Muscle of back (tissue), 13 donors: ENCODE data around the gene ZNF57. TPM values are rescaled to one million over a fixed set of nuclear protein-coding genes. Genes with fewer than 3 reads are reported as not detected.
A peak's percentile ranks its signal among the peaks of the same experiment; 100 is the strongest.
"Not testable (repeated sequence)": the region's sequence is repeated elsewhere in the genome, so short reads cannot be mapped to it uniquely, and the experiment has no call there.

Source experiments
- DNase-seq, 3 donors: peaks; one replicate each; pipeline versions ENCODE4 v3.0.0 to v3.0.0-alpha.2; 2013
- long read RNA-seq, 9 donors: transcript quantifications; one replicate each; lab custom pipeline, GENCODE V29; 2026
- polyA plus RNA-seq, 10 donors: library from polyadenylated mRNA; unstranded; fragments of 120-200 nt; gene quantifications; one replicate each; pipeline ENCODE4 v1.2.1, GENCODE V29; 2013; ENCODE audit not compliant: insufficient read length in 10 of 10

The ZNF57 gene
- 1 to 10 TPM; 2.2 to 4.9 (median 3.0) TPM for polyA plus RNA-seq
- long read RNA-seq, donor 1 = 0 reads
- long read RNA-seq, donor 2, partial matches to known transcripts = 0 of 2 reads
- long read RNA-seq, donor 2, other reads (novel, unspliced or antisense) = 0 of 2 reads
- long read RNA-seq, donor 3 = 0 reads
- long read RNA-seq, donor 4, partial matches to known transcripts = 0 of 1 reads
- long read RNA-seq, donor 4, other reads (novel, unspliced or antisense) = 0 of 1 reads
- long read RNA-seq, donor 5, partial matches to known transcripts = 0 of 2 reads
- long read RNA-seq, donor 5, other reads (novel, unspliced or antisense) = 0 of 2 reads
- long read RNA-seq, donor 6 = 0 reads
- long read RNA-seq, donor 7 = 0 reads
- long read RNA-seq, donor 8, partial matches to known transcripts = 0 of 1 reads
- long read RNA-seq, donor 8, other reads (novel, unspliced or antisense) = 0 of 1 reads
- long read RNA-seq, donor 9 = 0 reads

DNA sequence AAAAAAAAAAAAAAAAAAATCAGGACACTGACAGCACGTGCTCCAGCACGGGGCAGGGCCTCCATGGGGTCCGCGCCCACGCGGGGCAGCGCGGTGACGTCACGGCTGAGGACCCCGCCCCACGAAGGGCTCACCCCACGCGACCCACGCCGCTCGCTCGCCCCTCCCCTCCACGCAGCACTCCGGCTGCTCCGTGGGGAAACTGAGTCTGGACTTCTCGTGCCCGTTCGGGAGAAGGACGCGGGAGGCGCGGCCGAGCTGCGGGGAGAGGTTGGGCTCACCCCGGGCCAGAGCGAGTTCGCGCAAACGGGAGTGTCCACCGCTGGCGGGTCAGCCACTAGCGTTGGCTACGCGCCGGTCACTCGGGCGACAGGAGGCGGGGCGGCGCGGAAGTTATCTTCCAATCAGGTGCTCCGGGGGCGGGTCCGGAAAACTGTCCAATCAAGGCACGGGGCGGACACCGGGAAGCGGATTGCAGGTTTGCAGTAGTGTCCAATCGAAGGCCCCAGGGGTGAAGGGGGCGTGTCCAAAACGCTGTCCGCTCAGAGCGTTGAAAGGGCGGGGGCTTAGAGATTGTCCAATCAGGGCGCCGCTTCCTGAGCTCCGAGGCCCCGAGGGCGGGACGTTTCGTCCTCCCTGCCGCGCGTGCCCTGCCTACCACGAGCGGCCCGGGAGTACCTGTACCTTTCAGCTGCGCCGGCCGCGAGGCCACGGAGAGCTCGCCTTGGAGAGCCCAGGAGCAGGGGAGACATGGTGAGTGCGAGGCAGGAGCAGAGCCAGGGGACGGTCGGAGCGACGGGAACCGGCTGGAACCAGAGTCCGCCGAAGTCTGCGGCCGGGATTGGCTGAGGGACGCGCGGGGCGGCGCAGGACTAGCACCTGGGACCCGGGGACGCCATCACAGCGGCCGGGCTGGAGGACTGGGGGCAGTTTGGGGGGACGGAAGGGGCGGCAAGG lies at the start of gene ZNF57:
TSS of gene ZNF57 (plus strand) at position 633 of the 957 bp plus-strand sequence. CDS start at position 751, 118 bp downstream.
- DNase-seq = peak; percentile 99 to 100 (median 99)

DNA sequence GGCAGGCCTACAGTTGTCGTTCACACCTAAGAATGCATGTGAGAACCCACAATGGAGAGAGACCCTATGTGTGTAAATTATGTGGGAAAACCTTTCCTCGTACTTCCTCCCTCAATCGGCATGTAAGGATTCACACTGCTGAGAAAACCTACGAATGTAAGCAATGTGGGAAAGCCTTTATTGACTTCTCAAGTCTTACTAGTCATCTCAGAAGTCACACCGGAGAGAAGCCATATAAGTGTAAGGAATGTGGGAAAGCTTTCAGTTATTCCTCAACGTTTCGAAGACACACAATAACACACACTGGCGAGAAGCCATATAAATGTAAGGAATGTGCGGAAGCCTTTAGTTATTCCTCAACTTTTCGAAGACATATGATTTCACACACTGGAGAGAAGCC lies 48.1 kb upstream of the ZNF57 start:
- no peak for DNase-seq

DNA sequence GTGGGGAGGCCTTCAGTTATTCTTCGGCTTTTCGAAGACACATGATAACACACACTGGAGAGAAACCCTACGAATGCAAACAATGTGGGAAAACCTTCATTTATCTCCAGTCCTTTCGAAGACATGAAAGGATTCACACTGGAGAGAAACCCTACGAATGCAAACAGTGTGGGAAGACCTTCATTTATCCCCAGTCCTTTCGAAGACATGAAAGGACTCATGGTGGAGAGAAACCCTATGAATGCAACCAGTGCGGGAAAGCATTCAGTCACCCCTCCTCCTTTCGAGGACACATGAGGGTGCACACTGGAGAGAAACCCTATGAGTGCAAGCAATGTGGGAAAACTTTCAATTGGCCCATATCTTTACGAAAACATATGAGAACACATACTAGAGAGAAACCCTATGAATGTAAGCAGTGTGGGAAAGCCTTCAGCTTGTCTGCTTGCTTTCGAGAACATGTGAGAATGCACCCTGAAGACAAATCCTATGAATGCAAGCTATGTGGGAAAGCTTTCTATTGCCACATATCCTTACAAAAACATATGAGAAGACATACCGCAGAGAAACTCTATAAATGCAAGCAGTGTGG lies 47.6 kb upstream of the ZNF57 start:
- DNase-seq = no peak

DNA sequence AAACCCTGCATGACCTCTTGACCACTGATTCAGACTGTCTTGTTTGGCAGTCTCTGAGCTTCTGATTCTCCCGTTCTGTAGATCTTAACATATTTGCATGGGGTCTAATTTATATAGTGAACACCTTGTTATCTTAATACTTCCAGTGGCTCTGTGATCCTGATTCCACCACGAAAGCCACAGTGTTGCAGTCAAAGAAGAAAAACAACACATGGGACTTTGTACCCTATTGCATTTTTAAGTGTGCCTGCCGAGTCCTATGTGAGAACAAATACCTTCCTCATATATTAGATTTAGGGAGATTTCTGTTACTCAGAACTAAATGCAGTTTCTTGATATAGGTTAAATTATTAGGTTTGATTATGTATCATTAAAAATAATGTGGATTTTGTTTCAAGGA lies 45.9 kb upstream of the ZNF57 start:
- no peak for DNase-seq

DNA sequence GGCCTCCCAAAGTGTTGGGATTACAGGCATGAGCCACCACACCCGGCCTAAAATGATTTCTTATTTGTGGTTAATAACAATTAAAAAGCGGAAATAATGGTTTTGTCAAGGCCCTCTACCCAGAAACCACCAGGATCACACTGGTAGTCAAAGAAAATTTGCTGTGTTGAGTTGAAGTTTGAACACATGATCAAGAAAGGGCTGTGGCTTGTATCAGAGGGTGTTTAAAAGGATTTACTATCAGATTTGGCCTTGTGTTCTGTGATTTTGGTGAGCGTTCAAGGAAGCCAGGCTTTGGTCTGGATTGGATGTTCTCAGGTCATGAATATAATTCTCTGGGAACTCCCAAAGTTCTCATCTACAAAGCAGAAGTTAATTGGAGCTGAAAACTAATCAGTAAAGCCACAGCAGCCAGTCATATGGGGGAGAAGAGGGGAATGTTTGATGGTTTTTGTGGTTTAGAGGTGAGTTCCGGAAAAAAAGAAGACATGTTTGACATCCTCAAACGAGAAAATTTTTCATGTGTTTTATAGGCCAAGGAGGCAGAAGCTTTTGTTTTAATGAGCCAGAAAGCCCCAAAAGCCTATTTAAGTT lies 44.2 kb upstream of the ZNF57 start:
- no peak for DNase-seq

DNA sequence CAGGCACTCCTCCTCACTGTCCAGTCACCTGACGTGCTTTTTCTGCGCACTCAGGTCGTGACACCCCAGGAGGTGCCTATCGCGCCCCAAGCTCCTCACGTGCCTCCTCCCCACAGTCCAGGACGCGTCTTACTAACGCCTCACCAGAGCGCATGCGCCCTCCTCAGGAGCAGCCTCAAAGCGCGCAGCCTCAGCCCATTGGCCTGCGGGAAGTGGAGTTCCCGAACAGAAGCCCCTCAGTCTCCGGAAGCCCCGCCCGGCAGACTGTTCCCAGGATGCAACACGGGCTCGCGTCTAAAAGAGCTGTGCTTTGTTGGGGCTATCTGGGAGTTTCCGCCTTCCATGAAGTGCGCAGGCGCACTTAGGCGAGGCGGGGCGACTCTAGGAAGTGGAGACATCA lies 41.9 kb upstream of the ZNF57 start:
- no peak for DNase-seq

DNA sequence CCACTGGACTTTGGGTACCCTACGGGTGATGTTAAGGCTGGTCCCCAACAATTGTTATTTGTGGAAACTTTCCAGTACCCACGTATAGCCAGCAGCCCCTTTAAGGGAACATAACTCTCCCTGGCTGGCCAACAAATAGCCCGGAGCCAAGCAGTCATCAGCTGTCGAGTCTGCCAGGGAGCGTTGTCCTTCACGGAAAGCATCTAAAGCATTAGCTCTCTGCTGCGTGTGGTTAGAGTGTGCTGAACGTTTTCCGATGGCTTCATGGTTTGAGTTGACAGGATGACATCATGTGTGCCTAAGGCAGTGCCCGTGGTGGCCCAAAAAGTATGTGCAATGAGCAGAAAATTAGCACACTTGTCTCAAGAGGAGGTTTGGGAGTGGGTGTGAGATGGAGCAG lies 36.9 kb upstream of the ZNF57 start:
- peak; percentile 24 to 49 (median 43) for DNase-seq

DNA sequence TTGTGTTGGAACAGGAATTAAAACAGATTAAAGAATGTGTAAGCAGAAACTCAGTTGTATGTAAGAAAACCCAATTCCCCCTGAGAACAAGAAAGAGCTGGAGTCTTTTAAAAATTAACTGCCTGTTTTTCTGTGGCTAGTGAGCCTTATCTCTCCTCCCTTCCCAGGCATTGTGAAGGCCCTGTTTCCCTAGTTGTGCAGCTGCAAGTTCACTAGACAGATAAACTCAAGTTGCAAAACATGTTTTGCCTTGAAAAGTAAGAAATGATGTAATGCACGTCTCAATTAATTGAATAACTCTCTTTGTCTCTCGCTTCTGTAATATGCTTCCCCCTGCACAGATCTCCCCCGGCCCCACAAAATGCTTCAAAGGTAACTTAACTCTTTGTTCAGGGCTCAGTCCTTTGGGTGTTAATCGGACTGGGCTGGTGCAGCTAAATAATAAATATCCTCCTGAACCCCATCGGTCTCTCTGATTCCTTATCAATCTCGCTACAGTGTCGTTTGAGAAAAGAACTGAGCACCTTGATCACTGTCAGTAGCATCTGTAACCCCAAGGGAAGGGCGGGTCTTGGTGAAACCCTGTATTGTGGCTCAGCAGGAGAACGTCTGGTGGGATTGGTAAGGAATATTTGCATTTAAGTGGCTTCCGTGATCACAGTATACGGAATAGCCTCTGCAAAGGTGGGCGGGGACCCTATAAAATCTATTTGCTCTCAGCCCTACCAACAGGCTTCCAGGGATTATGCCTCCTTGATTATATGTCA lies 35.2 kb upstream of the ZNF57 start:
- no peak for DNase-seq

DNA sequence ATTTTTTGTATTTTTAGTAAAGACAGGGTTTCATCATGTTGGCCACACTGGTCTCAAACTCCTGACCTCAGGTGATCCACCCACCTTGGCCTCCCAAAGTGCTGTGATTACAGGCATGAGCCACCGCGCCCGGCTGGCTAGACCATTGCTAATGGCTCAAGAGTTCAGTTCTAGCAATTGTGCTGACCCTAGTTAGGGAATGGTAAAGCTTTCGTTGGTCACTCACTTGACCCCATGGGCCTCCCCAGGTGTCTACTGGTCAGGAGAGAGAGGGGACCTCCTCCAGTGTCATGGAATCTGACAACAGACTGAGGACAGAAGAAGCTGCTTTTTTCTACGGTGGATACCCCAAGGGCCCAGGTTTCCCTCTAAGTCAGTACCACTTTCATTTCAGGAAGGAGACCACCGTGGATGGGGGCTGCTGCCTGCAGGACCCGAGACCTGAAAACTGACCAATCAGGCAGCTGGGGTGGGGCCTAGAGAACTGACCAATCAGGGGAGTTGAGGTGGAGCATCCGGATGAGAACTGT lies 34.2 kb upstream of the ZNF57 start:
- no peak for DNase-seq

DNA sequence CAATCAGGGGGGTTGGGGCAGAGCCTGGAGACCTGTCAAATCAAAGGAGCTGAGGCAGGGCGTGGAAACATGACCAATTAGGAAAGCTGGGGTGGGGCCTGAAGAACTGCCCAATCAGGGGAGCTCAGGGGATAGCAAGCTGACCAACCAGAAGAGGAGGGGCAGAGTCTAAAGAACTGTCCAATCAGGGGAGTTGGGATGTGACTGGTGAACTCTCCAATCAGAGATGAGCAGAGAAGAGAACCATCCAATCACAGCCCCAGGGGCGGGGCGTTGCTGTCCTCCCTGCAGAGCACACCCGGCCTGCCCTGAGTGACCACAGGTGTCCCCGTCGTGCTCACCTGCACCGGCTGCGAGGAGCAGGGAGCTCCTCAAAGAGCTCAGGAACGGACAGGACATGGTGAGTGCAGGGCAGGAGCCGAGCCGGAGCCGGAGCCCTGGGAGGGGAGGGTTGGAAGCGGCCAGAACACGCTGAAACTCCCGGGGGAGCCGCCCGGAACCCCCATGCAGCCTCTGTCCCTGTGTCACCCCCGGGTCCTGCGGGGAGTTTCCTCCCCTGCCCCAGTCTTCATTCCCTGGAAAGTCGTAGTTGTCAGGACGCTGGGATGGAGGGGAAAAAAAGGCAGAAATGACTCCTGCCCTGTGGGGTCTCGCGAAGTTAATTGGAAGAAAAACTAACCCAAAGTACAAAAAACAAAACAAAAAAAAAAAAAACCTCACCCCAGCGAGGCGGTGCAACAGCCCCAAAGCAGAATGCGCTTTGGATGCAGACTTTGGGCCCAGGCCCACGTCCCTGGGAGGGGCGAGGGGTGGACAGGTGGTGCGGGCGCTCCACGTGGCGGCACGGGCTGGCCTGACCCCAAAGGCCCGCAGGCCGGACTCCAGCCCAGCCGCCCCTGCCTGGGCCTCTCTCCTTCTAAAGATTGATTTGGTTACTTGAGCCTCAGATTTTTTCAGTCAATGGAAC lies 33.4 kb upstream of the ZNF57 start, which contains the start of gene ZNF556:
TSS of gene ZNF556 (plus strand) at position 311 of the 967 bp plus-strand sequence. CDS start at position 398, 87 bp downstream.
- peak; percentile 74 to 82 (median 76) for DNase-seq

DNA sequence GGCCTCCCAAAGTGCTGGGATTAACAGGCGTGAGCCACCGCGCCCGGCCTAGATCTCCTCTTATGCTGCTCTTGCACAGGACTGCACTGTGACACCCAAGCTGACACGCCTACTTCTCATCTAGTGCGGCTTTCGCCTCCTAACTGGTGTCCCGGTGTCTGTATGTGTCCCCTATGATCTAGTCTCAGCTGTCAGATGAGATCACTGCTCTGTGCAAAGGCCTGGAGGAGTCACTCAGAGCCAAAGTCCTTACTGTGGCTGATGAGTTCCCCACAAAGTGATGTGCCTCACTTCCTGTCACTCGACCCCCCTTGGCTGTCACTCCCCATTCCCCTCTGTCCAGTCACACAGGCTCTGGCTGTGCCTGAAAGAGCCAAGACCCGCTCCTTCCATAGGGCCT lies 31.1 kb upstream of the ZNF57 start:
- DNase-seq = no peak

DNA sequence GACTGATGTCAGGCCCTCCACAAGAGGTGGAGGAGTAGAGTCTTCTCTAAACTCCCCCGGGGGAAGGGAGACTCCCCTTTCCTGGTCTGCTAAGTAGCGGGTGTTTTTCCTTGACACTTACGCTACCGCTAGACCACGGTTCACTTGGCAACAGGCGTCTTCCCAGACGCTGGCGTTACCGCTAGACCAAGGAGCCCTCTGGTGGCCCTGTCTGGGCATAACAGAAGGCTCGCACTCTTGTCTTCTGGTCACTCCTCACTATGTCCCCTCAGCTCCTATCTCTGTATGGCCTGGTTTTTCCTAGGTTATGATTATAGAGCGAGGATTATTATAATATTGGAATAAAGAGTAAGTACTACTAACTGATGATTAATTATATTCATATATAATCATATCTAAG lies 28.6 kb upstream of the ZNF57 start:
- DNase-seq = not testable (repeated sequence)

DNA sequence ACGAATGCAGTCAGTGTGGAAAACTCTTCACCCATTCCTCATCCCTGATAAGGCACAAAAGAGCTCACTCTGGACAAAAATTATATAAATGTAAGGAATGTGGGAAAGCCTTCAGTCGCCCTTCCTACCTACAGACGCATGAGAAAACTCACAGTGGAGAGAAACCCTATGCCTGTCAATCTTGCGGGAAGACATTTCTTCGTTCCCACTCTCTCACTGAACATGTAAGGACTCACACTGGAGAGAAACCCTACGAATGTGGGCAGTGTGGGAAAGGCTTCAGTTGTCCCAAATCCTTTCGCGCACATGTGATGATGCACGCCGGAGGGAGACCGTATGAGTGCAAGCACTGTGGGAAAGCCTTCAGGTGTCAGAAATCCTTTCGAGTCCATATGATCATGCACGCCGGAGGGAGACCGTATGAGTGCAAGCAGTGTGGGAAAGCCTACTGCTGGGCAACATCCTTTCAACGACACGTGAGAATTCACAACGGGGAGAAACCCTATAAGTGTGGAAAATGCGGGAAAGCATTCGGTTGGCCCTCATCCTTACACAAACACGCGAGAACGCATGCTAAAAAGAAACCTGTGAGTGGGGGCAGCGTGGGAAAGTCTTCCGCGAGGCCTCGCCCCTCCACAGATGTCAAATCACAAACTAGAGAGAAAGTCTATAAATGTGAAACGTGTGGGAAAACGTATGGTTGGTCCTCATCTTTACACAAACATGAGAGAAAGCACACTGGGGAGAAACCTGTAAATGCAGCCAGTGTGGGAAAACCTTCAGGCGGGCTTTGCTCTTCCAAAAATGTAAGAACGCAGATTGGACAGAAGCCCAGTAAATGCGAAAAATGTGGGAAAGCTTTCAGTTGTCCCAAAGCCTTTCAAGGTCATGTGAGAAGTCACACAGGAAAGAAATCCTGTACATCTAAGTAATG lies 23.1 kb upstream of the ZNF57 start:
- DNase-seq = no peak

DNA sequence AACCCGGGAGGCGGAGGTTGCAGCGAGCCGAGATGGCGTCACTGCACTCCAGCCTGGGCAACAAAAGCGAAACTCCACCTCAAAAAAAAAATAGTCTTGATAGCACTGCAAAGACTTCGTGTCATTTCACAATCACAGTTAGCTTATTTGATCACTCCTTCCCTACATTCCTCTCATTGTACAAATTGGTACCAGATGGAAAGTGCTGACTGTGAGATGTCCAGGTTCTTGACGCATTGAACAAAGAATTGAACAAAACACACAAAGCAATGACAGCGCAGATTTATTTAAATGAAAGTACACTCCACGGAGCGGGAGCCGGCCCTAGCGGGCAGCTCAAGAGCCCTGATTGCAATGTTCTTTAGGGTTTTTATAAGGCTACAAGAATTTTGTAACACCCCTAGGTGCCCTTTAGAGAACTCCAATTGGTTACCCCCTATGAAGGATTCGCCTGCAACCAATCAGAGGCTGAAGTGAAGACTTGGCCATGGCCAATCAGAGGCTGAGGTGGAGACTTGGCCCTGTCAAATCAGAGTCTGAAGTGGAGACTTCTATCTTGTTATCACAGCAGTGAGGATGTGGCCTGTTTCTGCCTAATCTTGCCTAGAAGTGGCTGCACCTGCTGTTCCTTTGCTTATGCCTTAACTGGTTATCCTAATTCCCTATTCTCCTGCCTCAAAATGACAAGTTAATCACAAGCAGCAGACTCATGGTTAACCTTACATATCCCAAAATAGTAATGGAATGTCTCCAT lies 16.9 kb upstream of the ZNF57 start:
- no peak for DNase-seq

DNA sequence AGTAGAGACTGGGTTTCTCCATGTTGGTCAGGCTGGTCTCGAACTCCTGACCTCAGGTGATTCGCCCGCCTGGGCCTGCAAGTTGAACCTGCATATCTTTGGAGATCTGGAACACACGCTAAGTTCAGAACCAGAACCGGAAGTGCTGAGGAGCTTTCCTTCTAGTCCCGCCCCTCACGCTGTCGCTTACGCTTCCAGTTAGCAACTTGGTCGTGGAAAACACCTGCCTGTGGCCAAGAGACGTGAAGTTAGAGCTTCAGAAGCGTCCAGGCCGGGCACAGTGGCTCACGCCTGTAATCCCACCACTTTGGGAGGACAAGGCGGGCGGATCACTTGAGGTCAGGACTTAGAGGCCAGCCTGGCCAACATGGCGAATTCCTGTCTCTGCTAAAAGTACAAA lies 15.0 kb upstream of the ZNF57 start:
- no peak for DNase-seq

DNA sequence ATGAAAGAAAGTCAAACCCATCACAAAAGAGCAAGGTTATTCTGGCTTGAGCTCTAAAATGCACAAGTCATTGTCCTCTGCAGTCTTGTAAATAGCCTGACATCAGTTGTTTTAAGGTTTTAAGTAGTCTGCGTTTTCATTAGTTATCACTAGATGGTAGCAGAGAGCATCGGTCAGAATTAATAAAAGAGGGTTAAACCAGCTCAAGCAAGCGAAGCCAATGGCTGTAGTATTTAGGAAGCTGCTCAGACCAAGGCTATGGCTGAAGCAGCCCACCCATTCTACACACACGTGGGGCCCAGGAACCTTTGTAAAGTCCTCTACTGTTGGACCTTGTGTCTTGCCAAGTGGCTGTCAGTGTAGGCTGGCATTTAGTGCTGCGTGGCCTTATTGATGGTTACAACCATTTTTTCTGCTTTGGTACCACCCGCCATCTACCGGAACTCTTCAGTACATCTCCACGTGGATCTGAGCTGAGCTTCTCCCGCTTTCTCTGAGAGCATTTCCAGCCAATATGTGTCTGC lies 13.3 kb upstream of the ZNF57 start:
- DNase-seq = peak; percentile 46 to 81 (median 60)

DNA sequence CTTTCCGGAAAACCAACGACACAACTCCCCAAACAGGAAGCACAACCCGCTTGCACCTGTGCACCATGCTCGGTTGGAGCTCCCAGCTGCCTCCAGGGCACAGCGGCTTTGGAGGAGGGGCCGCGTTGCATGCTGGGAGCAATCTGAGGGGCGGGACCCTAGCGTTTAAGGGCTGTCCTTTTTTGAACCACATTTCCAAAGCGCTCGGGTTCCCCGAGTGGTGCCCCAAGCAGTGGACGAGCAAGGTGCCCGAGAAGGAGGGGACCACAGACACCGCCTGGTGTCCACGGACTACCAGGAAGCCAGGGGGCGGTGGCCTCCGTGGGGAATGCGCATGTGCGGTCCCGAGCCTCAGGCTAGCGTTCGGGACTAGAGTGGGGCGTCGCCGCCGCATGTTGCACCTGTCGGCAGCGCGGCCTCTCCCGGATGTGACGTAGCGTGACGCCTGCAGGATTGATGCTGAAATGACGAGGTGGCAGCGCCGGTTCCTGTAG lies 11.9 kb upstream of the ZNF57 start:
- peak in 2 of 3 donors; percentile 16 to 43 for DNase-seq
